HepG2 (cell line): ENCODE results near the gene B3GAT3. TPM values are rescaled to one million over a fixed set of nuclear protein-coding genes. Genes with fewer than 3 reads are reported as not detected.

ENCODE experiments used
- ATAC-seq: fragments of 200-7000 bp; cut with Tn5 transposase; 3 replicates; pipeline ENCODE4 v1.9.1; 2020; ENCODE audit warnings: mild to moderate bottlenecking, moderate library complexity
- BruUV-seq: library from RNA; stranded (reverse); fragments of 400-500 nt; replicated peaks from 2 replicates; lab custom pipeline; 2021; lab: Mats Ljungman, UMichigan
- CTCF ChIA-PET: fragments of 300-600 bp; formaldehyde crosslinking; extraction: SDS; loops from one replicate; lab custom pipeline; 2021; ENCODE audit warnings: low total read pairs, inconsistent platforms, low intra/inter-chr PET ratio; lab: Yijun Ruan, JAX
- POLR2A ChIA-PET: fragments of 350-600 bp; sonication (Branson Sonifier 250); formaldehyde crosslinking; loops from one replicate; lab custom pipeline; 2020; ENCODE audit warnings: antibody characterized with exemption, inconsistent platforms; lab: Yijun Ruan, JAX
- DNase-seq: peaks from one replicate; pipeline ENCODE4 v3.0.0-alpha.2; 2015; ENCODE audit warnings: low spot score
- FAIRE-seq: peaks from 3 replicates; lab custom pipeline; 2011; peaks lifted over from hg19 to GRCh38; lab: Jason Lieb, UNC
- H2AFZ ChIP-seq: one replicate; pipeline ENCODE4 v1.6.1; 2011; ENCODE audit warnings: low read length, inconsistent platforms
- H3K27ac ChIP-seq: fragments of 300-600 bp; 3 replicates; pipeline ENCODE4 v1.8.0; 2011; ENCODE audit warnings: mixed run types, mild to moderate bottlenecking, mixed read lengths, low read length, inconsistent platforms; ENCODE audit not compliant: insufficient read depth; ENCODE audit errors: extremely low read length
- H3K27me3 ChIP-seq, 2 experiments: fragments of 200-600 bp in 1 of 2; 2 replicates in 1 of 2; 3 replicates in 1 of 2; pipeline versions ENCODE4 v1.6.0 to v1.8.0; 2011; ENCODE audit warnings: low read length in 2 of 2, mild to moderate bottlenecking in 2 of 2, moderate library complexity in 2 of 2, inconsistent platforms in 1 of 2; ENCODE audit not compliant: insufficient read depth in 2 of 2, control insufficient read depth in 1 of 2
- H3K36me3 ChIP-seq, 2 experiments: fragments of 200-600 bp in 1 of 2; replicated peaks in 1 of 2; 2 replicates in 1 of 2; 3 replicates in 1 of 2; pipeline versions ENCODE4 v1.5.1 to v1.8.0; 2011; ENCODE audit warnings: low read length in 2 of 2, inconsistent platforms in 1 of 2; ENCODE audit not compliant: insufficient read depth in 2 of 2, control insufficient read depth in 1 of 2
- H3K4me1 ChIP-seq: 2 replicates; pipeline ENCODE4 v1.5.1; 2012; ENCODE audit warnings: low read length, inconsistent platforms; ENCODE audit not compliant: insufficient read depth
- H3K4me2 ChIP-seq: 2 replicates; pipeline ENCODE4 v1.6.0; 2011; ENCODE audit warnings: low read depth, low read length, inconsistent platforms
- H3K4me3 ChIP-seq, 3 experiments: fragments of 200-600 bp in 1 of 3; sonication (generic), shearing (Covaris generic) in 1 of 3; replicated peaks in 1 of 3; 2 replicates each; pipeline ENCODE4 v1.5.1; 2011 to 2016; ENCODE audit warnings: low read length in 3 of 3, inconsistent platforms in 2 of 3, low read depth in 2 of 3, mild to moderate bottlenecking in 2 of 3, control low read depth in 1 of 3, mixed read lengths in 1 of 3; ENCODE audit not compliant: insufficient read depth in 1 of 3
- H3K79me2 ChIP-seq: one replicate; pipeline ENCODE4 v1.6.1; 2011; ENCODE audit warnings: low read length, inconsistent platforms; ENCODE audit not compliant: insufficient read depth
- H3K9ac ChIP-seq: 2 replicates; pipeline ENCODE4 v1.6.0; 2011; ENCODE audit warnings: mild to moderate bottlenecking, low read depth, low read length, inconsistent platforms; ENCODE audit not compliant: insufficient read depth
- H3K9me3 ChIP-seq: 2 replicates; pipeline ENCODE4 v1.5.1; 2012; ENCODE audit warnings: mild to moderate bottlenecking, low read length
- H4K20me1 ChIP-seq: 2 replicates; pipeline ENCODE4 v1.6.0; 2011; ENCODE audit warnings: inconsistent platforms, mild to moderate bottlenecking, low read length, moderate library complexity; ENCODE audit not compliant: insufficient read depth
- ELF3 ChIP-seq: IDR thresholded peaks from 2 replicates; pipeline ENCODE4 v1.6.1; 2016; ENCODE audit warnings: missing genetic modification reagents, missing compliant biosample characterization
- GZF1 ChIP-seq: sonication (generic); formaldehyde crosslinking; IDR thresholded peaks from 2 replicates; pipeline ENCODE4 v1.5.1; 2020; ENCODE audit warnings: mild to moderate bottlenecking, missing genetic modification reagents
- RAD51 ChIP-seq: fragments of 450-650 bp; IDR thresholded peaks from 2 replicates; pipeline ENCODE4 v1.6.1; 2016; ENCODE audit warnings: borderline replicate concordance
- U2AF2 ChIP-seq: fragments of 200-400 bp; formaldehyde crosslinking; IDR thresholded peaks from 2 replicates; pipeline ENCODE4 v1.6.1; 2017; ENCODE audit warnings: low read depth, mild to moderate bottlenecking, low read length
- ZNF225 ChIP-seq: sonication (generic); formaldehyde crosslinking; IDR thresholded peaks from 2 replicates; pipeline ENCODE4 v1.4.0; 2020; ENCODE audit warnings: mild to moderate bottlenecking, missing genetic modification reagents
- ZNF670 ChIP-seq: sonication (generic); formaldehyde crosslinking; IDR thresholded peaks from 2 replicates; pipeline ENCODE4 v1.8.0; 2022; ENCODE audit warnings: mild to moderate bottlenecking, missing genetic modification reagents, borderline replicate concordance
- WGBS: methylation state at CpG from one replicate; pipeline ENCODE4 v1.1.6; 2017; ENCODE audit warnings: low lambda C conversion rate; 5-methylcytosine and 5-hydroxymethylcytosine counted together
- in situ Hi-C: cut with HindIII; loops from 2 replicates; pipeline ENCODE4 v1.10.0; 2017; ENCODE audit warnings: low pct_unique_long_range_greater_than_20kb; ENCODE audit not compliant: extremely low pct_ligation_motif_present
- intact Hi-C: fragments of 100-400 bp; cut with micrococcal nuclease; formaldehyde crosslinking; loops from one replicate; pipeline ENCODE4 v1.10.0; 2022; ENCODE audit not compliant: unreplicated experiment
- polyA plus RNA-seq, 8 experiments: library from polyadenylated mRNA; depleted of rRNA in 3 of 8; stranded (reverse) in 7 of 8; unstranded in 1 of 8; fragments of >200 nt; fragmentation: Illumina TruSeq in 4 of 8; extraction: Trizol in 4 of 8; gene quantifications; 2 replicates each; pipeline versions ENCODE4 v1.2.1 to v1.2.3, GENCODE V29; 2011 to 2016; ENCODE audit warnings: low read depth in 4 of 8, missing spikeins in 1 of 8, mixed read lengths in 1 of 8; ENCODE audit not compliant: insufficient read depth in 1 of 8
- total RNA-seq, 5 experiments: library from RNA; depleted of rRNA; stranded (reverse); fragments of >200 nt; fragmentation: Illumina TruSeq; extraction: Trizol; gene quantifications; 2 replicates each; pipeline ENCODE4 v1.2.3, GENCODE V29; 2016; ENCODE audit warnings: low read depth in 1 of 5
- TF ChIP-seq, protein P1 (sequence below): sonication (generic); formaldehyde crosslinking; IDR thresholded peaks from 2 replicates; pipeline ENCODE4 v1.4.0; 2020; ENCODE audit warnings: missing genetic modification reagents, mild to moderate bottlenecking, borderline replicate concordance
- TF ChIP-seq, protein P2 (sequence below): sonication (generic); IDR thresholded peaks from 2 replicates; pipeline ENCODE4 v1.6.1; 2016; ENCODE audit warnings: low read depth, borderline replicate concordance
- TF ChIP-seq, protein P3 (sequence below): sonication (generic); formaldehyde crosslinking; IDR thresholded peaks from 2 replicates; pipeline ENCODE4 v1.4.0; 2020; ENCODE audit warnings: missing genetic modification reagents
- TF ChIP-seq, protein P4 (sequence below): IDR thresholded peaks from 2 replicates; pipeline ENCODE4 v1.6.1; 2018; ENCODE audit warnings: missing genetic modification reagents
- TF ChIP-seq, protein P5 (sequence below): sonication (generic); formaldehyde crosslinking; IDR thresholded peaks from 2 replicates; pipeline ENCODE4 v1.5.1; 2020; ENCODE audit warnings: mild to moderate bottlenecking, missing genetic modification reagents, moderate library complexity

Gene B3GAT3
- total and polyA plus RNA-seq, 2 of the 13 experiments (the other 11 are each of a cell fraction or from before 2014, with no cell fraction given), result 21.3 to 26.1 TPM

DNA sequence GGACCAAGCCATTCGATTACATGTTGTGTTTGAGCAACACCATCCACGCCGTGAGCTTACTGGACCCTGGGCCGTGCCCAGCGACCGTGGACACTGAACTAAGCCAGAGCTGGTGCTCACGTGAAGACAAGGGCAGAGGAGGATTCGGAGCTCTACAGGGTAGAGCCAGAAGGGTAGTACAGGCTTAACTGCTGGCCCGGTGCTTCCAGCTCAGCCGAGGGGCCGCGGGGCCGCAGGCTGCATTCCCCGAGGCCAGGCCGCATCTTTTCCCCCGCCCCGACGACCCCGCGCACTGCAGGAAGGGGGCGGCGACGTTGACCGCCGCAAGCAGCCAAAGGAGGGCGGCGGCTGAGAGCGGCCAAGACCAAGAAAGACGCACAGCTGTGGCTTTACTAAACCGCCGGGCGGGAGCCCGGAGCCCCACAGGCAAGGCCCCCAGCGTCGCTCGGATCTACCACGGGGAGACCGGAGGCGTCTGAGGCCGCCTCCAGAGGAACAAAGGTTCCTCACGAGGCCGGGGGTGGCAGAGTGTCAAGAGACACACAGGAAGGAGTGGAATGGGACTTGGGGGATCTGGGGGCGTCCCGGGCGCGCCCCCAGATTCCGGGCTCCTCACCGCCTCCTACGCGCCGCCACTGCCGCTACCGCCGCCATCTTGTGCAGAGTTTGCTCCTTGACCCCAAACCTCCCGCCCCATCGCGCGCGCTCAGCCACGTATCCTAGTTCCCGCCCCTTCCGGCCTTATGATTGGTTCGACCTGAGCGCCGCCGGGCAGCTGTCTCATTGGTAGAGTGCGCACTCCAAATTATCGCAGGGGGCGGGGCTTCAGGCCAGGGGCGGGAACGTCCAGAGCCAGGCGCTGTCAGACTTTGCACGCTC, 24.4 kb upstream of the B3GAT3 start, which contains the start of gene GANAB:
TSS of gene GANAB (minus strand) at position 668 of the 879 bp plus-strand sequence. CDS start at position 654, 14 bp downstream.
- ATAC-seq, result peak; percentile 94
- Histone ChIP-seq H3K4me2 (peak within 1 kb of the TSS; percentile 77), H3K36me3 (peaks cover 4 to 24% of the 10 kb centered on the region in 2 experiments; a peak in 3 of 5 replicates), H3K79me2 (peaks cover 37% of the 10 kb centered on the region), H3K9ac (peak within 1 kb of the TSS; percentile 100), H3K4me3 (peak within 1 kb of the TSS; percentile 86 to 96 (median 90)), H4K20me1 (peaks cover 8% of the 10 kb centered on the region), H3K27ac (peak within 1 kb of the TSS; percentile 98), H3K9me3 (no peaks in the 10 kb centered on the region), H3K4me1 (peaks cover 53% of the 10 kb centered on the region), H3K27me3 (no peaks in the 10 kb centered on the region), H2AFZ (no peak within 1 kb of the TSS)
- ChIA-PET CTCF (no interaction called here), POLR2A (interaction anchor here (0.7 to 5.0 kb wide), 20 partner anchors 10 to 831 kb away, joined by 3 to 98 read pairs (median 10); partner anchors contain the start of genes B3GAT3, C11orf98, CSKMT and EEF1G)
- intact Hi-C loops, result no loop called here
- BruUV-seq, result TSS peak; percentile 75
- FAIRE-seq, result peak; percentile 64
- in situ Hi-C loops, result no loop called here
- under 1% methylated on average over 37 of the region's 73 CpGs for WGBS
- peak; percentile 95 for DNase-seq
- TF ChIP-seq, protein P1, sequence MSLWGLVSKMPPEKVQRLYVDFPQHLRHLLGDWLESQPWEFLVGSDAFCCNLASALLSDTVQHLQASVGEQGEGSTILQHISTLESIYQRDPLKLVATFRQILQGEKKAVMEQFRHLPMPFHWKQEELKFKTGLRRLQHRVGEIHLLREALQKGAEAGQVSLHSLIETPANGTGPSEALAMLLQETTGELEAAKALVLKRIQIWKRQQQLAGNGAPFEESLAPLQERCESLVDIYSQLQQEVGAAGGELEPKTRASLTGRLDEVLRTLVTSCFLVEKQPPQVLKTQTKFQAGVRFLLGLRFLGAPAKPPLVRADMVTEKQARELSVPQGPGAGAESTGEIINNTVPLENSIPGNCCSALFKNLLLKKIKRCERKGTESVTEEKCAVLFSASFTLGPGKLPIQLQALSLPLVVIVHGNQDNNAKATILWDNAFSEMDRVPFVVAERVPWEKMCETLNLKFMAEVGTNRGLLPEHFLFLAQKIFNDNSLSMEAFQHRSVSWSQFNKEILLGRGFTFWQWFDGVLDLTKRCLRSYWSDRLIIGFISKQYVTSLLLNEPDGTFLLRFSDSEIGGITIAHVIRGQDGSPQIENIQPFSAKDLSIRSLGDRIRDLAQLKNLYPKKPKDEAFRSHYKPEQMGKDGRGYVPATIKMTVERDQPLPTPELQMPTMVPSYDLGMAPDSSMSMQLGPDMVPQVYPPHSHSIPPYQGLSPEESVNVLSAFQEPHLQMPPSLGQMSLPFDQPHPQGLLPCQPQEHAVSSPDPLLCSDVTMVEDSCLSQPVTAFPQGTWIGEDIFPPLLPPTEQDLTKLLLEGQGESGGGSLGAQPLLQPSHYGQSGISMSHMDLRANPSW (CRISPR knock-in tag), result no peak; the same call in 1 of the 2 replicates
- no peak for TF ChIP-seq U2AF2
- TF ChIP-seq, protein P2, sequence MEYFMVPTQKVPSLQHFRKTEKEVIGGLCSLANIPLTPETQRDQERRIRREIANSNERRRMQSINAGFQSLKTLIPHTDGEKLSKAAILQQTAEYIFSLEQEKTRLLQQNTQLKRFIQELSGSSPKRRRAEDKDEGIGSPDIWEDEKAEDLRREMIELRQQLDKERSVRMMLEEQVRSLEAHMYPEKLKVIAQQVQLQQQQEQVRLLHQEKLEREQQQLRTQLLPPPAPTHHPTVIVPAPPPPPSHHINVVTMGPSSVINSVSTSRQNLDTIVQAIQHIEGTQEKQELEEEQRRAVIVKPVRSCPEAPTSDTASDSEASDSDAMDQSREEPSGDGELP, result peak; percentile 59; the same call in 1 of the 2 replicates
- no peak; the same call in 1 of the 2 replicates for TF ChIP-seq ZNF225 (CRISPR knock-in tag)
- TF ChIP-seq ZNF670, result peak; percentile 73; the same call in 1 of the 2 replicates
- TF ChIP-seq, protein P3, sequence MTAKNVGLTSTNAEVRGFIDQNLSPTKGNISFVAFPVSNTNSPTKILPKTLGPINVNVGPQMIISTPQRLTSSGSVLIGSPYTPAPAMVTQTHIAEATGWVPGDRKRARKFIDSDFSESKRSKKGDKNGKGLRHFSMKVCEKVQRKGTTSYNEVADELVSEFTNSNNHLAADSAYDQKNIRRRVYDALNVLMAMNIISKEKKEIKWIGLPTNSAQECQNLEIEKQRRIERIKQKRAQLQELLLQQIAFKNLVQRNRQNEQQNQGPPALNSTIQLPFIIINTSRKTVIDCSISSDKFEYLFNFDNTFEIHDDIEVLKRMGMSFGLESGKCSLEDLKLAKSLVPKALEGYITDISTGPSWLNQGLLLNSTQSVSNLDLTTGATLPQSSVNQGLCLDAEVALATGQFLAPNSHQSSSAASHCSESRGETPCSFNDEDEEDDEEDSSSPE (CRISPR knock-in tag), result peak; percentile 91
- TF ChIP-seq GZF1, result no peak
- TF ChIP-seq, protein P4, sequence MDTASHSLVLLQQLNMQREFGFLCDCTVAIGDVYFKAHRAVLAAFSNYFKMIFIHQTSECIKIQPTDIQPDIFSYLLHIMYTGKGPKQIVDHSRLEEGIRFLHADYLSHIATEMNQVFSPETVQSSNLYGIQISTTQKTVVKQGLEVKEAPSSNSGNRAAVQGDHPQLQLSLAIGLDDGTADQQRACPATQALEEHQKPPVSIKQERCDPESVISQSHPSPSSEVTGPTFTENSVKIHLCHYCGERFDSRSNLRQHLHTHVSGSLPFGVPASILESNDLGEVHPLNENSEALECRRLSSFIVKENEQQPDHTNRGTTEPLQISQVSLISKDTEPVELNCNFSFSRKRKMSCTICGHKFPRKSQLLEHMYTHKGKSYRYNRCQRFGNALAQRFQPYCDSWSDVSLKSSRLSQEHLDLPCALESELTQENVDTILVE (CRISPR knock-in tag), result no peak; the same call in 1 of the 2 replicates
- TF ChIP-seq, protein P5, sequence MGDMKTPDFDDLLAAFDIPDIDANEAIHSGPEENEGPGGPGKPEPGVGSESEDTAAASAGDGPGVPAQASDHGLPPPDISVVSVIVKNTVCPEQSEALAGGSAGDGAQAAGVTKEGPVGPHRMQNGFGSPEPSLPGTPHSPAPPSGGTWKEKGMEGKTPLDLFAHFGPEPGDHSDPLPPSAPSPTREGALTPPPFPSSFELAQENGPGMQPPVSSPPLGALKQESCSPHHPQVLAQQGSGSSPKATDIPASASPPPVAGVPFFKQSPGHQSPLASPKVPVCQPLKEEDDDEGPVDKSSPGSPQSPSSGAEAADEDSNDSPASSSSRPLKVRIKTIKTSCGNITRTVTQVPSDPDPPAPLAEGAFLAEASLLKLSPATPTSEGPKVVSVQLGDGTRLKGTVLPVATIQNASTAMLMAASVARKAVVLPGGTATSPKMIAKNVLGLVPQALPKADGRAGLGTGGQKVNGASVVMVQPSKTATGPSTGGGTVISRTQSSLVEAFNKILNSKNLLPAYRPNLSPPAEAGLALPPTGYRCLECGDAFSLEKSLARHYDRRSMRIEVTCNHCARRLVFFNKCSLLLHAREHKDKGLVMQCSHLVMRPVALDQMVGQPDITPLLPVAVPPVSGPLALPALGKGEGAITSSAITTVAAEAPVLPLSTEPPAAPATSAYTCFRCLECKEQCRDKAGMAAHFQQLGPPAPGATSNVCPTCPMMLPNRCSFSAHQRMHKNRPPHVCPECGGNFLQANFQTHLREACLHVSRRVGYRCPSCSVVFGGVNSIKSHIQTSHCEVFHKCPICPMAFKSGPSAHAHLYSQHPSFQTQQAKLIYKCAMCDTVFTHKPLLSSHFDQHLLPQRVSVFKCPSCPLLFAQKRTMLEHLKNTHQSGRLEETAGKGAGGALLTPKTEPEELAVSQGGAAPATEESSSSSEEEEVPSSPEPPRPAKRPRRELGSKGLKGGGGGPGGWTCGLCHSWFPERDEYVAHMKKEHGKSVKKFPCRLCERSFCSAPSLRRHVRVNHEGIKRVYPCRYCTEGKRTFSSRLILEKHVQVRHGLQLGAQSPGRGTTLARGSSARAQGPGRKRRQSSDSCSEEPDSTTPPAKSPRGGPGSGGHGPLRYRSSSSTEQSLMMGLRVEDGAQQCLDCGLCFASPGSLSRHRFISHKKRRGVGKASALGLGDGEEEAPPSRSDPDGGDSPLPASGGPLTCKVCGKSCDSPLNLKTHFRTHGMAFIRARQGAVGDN (CRISPR knock-in tag), result peak; percentile 76
- TF ChIP-seq ELF3 (CRISPR knock-in tag), result peak; percentile 17; the same call in 1 of the 2 replicates
- TF ChIP-seq RAD51, result no peak
